Smooth muscle cell (in vitro differentiated cells): Measurements from ENCODE around the gene ARHGAP5. TPM values are rescaled to one million over a fixed set of nuclear protein-coding genes. Genes with fewer than 3 reads are reported as not detected.
A peak's percentile ranks its signal among the peaks of the same experiment; 100 is the strongest.

ENCODE experiments used
- DNase-seq: peaks from one replicate; lab custom pipeline; 2025; ENCODE audit not compliant: unreplicated experiment; lab: John Stamatoyannopoulos, UW
- H2AFZ ChIP-seq: fragments of 200-600 bp; sonication (generic); 2 replicates; pipeline ENCODE4 v1.6.0; 2016; ENCODE audit warnings: antibody characterized with exemption, low read depth, mild to moderate bottlenecking
- H3F3A ChIP-seq: fragments of 200-600 bp; sonication (generic); 2 replicates; pipeline ENCODE4 v1.6.0; 2017; ENCODE audit warnings: antibody characterized with exemption, low read depth
- H3K27ac ChIP-seq: fragments of 200-600 bp; sonication (generic); 2 replicates; pipeline ENCODE4 v1.5.1; 2016; ENCODE audit warnings: low read depth, mild to moderate bottlenecking
- H3K27me3 ChIP-seq: fragments of 200-600 bp; sonication (generic); 2 replicates; pipeline ENCODE4 v1.6.1; 2016; ENCODE audit warnings: low read depth, mild to moderate bottlenecking
- H3K36me3 ChIP-seq: fragments of 200-600 bp; sonication (generic); 2 replicates; pipeline ENCODE4 v1.5.1; 2016; ENCODE audit warnings: low read depth
- H3K4me1 ChIP-seq: fragments of 200-600 bp; sonication (generic); 2 replicates; pipeline ENCODE4 v1.5.1; 2016; ENCODE audit warnings: low read depth
- H3K4me2 ChIP-seq: fragments of 200-600 bp; sonication (generic); 2 replicates; pipeline ENCODE4 v1.6.0; 2016; ENCODE audit warnings: mild to moderate bottlenecking
- H3K4me3 ChIP-seq: fragments of 200-600 bp; sonication (generic); 2 replicates; pipeline ENCODE4 v1.5.1; 2016; ENCODE audit warnings: mild to moderate bottlenecking
- H3K79me2 ChIP-seq: fragments of 200-600 bp; sonication (generic); 2 replicates; pipeline ENCODE4 v1.6.0; 2016; ENCODE audit warnings: low read depth, mild to moderate bottlenecking
- H3K9ac ChIP-seq: fragments of 200-600 bp; sonication (generic); 2 replicates; pipeline ENCODE4 v1.6.0; 2016; ENCODE audit warnings: low read depth
- H3K9me3 ChIP-seq: fragments of 200-600 bp; sonication (generic); replicated peaks from 2 replicates; pipeline ENCODE4 v1.5.1; 2016; ENCODE audit warnings: low read depth
- H4K20me1 ChIP-seq: fragments of 200-600 bp; sonication (generic); 2 replicates; pipeline ENCODE4 v1.6.0; 2016; ENCODE audit warnings: low read depth
- WGBS: methylation state at CpG from one replicate; pipeline ENCODE4 v1.1.7; 2016; ENCODE audit warnings: low lambda C conversion rate; 5-methylcytosine and 5-hydroxymethylcytosine counted together
- polyA plus RNA-seq: library from polyadenylated mRNA; unstranded; fragments of >200 nt; fragmentation: Nextera tagmentation; extraction: Ambion mirVana; gene quantifications from 2 replicates; pipeline ENCODE4 v1.2.1, GENCODE V29; 2016
- total RNA-seq: library from RNA; depleted of rRNA; stranded (reverse); fragments of >200 nt; gene quantifications from 2 replicates; pipeline ENCODE4 v1.2.3, GENCODE V29; 2014
- TF ChIP-seq, protein P1 (sequence below): fragments of 200-600 bp; sonication (generic); IDR thresholded peaks from 2 replicates; pipeline ENCODE4 v1.5.1; 2017; ENCODE audit warnings: borderline replicate concordance, mild to moderate bottlenecking, antibody characterized with exemption; ENCODE audit not compliant: insufficient read depth, poor library complexity, severe bottlenecking

Gene ARHGAP5
- total and polyA plus RNA-seq, 2 experiments from 2014 or later: 24.1 to 217 TPM

DNA sequence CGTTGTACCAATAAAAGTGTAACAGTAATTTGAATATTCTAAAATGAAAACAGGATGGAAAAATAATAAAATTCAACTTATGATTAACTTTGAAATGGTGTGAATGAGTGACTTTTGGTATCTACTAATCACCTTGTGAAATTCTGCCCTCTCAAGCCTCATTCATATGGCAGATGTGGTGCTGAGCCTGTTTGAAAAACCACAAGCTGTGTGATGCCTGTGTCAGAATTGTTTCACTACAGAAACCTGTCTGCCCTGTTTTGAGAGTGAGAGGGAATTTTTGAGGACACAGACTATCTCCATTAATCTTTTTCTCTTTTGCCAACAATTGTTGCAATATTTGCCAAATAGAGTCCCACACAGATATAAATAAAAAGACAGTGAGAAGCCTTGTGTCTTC lies 120.8 kb downstream of the ARHGAP5 start:
- no peaks in the 10 kb centered on the region for H3K27me3 ChIP-seq
- WGBS: 73% methylated on average over 1 of the region's 1 CpG
- no peak overlapping the region for H3K4me2 ChIP-seq
- TF ChIP-seq, protein P1, sequence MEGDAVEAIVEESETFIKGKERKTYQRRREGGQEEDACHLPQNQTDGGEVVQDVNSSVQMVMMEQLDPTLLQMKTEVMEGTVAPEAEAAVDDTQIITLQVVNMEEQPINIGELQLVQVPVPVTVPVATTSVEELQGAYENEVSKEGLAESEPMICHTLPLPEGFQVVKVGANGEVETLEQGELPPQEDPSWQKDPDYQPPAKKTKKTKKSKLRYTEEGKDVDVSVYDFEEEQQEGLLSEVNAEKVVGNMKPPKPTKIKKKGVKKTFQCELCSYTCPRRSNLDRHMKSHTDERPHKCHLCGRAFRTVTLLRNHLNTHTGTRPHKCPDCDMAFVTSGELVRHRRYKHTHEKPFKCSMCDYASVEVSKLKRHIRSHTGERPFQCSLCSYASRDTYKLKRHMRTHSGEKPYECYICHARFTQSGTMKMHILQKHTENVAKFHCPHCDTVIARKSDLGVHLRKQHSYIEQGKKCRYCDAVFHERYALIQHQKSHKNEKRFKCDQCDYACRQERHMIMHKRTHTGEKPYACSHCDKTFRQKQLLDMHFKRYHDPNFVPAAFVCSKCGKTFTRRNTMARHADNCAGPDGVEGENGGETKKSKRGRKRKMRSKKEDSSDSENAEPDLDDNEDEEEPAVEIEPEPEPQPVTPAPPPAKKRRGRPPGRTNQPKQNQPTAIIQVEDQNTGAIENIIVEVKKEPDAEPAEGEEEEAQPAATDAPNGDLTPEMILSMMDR: no peak
- no peaks in the 10 kb centered on the region for H4K20me1 ChIP-seq
- H3K4me1 ChIP-seq: no peaks in the 10 kb centered on the region
- H3K27ac ChIP-seq: no peak overlapping the region
- no peaks in the 10 kb centered on the region for H3K36me3 ChIP-seq
- no peak overlapping the region for H3K4me3 ChIP-seq
- H3K79me2 ChIP-seq: no peaks in the 10 kb centered on the region
- DNase-seq: no peak
- H3K9me3 ChIP-seq: no peaks in the 10 kb centered on the region
- no peak overlapping the region for H2AFZ ChIP-seq
- no peak overlapping the region for H3K9ac ChIP-seq
- H3F3A ChIP-seq: peaks cover 6% of the 10 kb centered on the region

DNA sequence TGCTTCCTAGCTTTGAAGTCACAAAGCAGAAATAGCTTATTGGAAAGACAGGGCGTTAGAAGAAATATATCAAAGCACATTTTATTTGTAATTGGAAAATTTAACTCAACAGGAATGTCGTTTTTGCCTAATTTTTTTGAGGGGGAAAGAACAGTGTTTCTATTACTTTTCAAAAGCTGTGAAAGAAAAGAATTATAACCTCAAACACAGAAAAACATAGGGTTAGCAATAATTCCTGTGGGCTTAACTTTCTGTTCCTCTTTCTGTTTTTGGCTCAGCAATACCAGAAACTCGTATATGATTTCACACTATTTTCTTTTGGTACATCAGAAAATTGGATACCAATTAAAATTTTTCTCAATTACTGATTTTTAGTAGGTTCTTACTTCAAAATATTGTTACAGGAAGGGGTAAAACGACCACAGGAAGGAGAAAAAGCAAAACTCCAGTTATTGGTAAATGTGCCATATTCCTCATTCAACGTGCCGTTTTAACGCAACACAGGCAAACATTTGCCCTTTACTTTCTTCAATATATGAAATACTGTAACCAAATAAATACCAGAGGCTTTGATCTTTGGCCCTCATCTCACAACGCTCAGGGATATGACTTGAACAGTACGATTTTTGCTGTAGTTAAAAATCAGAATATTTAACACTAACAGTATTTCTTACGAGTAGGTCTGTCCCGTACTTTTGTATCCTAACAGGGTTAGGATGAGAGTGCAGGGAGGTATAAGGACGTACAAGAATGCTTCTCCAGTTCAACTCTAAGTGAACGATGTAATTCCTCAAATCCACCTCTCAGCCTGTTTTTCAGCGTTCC lies 123.5 kb downstream of the ARHGAP5 start:
- WGBS: 37% methylated on average over 14 of the region's 14 CpGs

DNA sequence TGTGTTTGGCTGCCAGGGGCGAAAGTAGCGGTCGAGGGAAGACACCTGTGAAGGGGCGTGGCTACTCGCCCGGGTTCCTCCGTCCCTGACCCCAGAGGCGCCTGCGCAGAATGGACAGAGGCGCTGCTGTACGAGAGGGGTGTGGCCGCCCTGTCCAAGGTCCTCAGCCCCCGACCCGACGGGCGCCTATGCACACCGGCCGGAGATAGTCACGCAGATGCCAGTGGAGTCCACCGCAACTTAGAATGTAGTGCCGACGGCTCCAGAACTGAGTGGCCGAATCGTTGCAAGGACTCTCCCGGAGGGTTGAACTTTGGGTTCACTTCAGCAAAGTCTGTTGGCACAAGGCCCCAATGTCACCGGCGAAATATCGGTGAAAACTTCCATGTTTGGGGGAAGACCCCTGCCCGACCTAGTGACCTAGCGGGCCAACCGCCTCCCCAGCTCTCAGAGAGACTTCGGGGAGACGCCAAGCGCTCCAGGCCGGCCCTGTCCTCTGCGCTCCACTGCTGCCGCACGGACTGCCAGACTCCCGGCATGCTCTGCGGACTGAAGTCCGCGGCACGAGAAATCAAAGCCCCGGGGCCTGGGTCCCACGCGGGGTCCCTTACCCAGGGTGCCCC lies 124.2 kb downstream of the ARHGAP5 start:
- Histone ChIP-seq H3K27me3 (no peaks in the 10 kb centered on the region), H3K9ac (peak overlapping the region; percentile 99)

More for the DNA sequence above, 123.5 kb downstream of the ARHGAP5 start:
- TF ChIP-seq, protein P1: no peak
- H3K9ac ChIP-seq: no peak overlapping the region
- H3K79me2 ChIP-seq: no peaks in the 10 kb centered on the region
- no peaks in the 10 kb centered on the region for H4K20me1 ChIP-seq
- H3K9me3 ChIP-seq: no peaks in the 10 kb centered on the region
- peaks cover 10% of the 10 kb centered on the region for H3F3A ChIP-seq
- no peaks in the 10 kb centered on the region for H3K36me3 ChIP-seq
- DNase-seq: no peak
- no peaks in the 10 kb centered on the region for H3K4me1 ChIP-seq
- H2AFZ ChIP-seq: peak overlapping the region; percentile 94
- no peak overlapping the region for H3K27ac ChIP-seq
- peak overlapping the region; percentile 80 for H3K4me3 ChIP-seq
- H3K4me2 ChIP-seq: peak overlapping the region; percentile 93
- no peaks in the 10 kb centered on the region for H3K27me3 ChIP-seq

More for the DNA sequence above, 124.2 kb downstream of the ARHGAP5 start:
- TF ChIP-seq, protein P1: no peak
- Histone ChIP-seq H3K4me3 (peak overlapping the region; percentile 80), H3K4me2 (peak overlapping the region; percentile 93), H3K27ac (peak overlapping the region; percentile 93), H2AFZ (peak overlapping the region; percentile 94), H3K36me3 (no peaks in the 10 kb centered on the region), H3F3A (peaks cover 10% of the 10 kb centered on the region), H3K9me3 (no peaks in the 10 kb centered on the region), H3K79me2 (no peaks in the 10 kb centered on the region), H4K20me1 (no peaks in the 10 kb centered on the region), H3K4me1 (no peaks in the 10 kb centered on the region)
- WGBS: under 1% methylated on average over 46 of the region's 46 CpGs
- peak; percentile 58 for DNase-seq
